ENCODE results near the gene EEF1G.
"Not testable (repeated sequence)": the region's sequence is repeated elsewhere in the genome, so short reads cannot be mapped to it uniquely, and the experiment has no call there.

EEF1G gene

DNA sequence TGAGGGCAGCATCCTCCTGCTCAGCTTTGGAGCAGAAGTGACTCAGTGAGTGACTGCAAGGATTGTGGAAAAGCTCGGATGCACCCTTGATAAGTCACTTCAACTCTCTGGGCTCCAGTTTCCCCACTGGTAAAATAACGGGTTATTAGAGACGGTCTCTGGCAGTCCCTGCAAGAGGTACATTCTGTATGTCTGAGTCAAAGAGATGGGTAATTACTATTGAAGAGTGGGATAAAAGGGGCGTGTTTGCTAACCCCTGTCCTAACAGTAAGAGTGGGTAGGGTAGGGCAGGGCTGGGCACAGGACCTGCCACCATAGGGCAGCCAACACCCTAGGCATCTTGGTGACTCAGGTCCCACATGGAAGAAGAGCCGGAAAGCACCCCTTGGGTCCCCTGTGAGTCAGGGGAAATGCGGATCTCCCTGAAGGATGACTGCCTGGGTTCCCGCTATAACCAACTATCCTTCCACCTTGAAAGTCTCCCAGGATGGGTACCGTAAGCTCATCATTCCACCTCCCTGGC is 19.8 kb downstream of the EEF1G start:
- peak overlapping the region; percentile 96 to 97 for H3K27ac ChIP-seq (ENCODE audit: insufficient read depth in 1 of 2, low read depth in 1 of 2, low read length in 2 of 2, poor library complexity in 1 of 2, severe bottlenecking in 2 of 2)
- H3K4me3 ChIP-seq (ENCODE audit: control insufficient read depth in 1 of 7, extremely low read depth in 1 of 7, insufficient read depth in 4 of 7, low read depth in 2 of 7, low read length in 6 of 7): peak overlapping the region in 2 of 7 experiments; percentile 66 to 69
- DNase-seq: peak in 2 of 3 donors; percentile 19 to 30
- CTCF ChIA-PET: interaction anchor here (1.1 to 19.4 kb wide), 6 partner anchors 12 to 159 kb away, joined by 3 to 283 read pairs (median 4); partner anchors contain the start of gene AHNAK
- WGBS (ENCODE audit: insufficient coverage): 97% methylated on average over 4 of the region's 8 CpGs
- POLR2A ChIA-PET: interaction anchor here (2.3 kb wide), 1 partner anchor 9 kb away, joined by 10 read pairs; no protein-coding TSS in a partner anchor
- no peaks in the 10 kb centered on the region for H3K9me3 ChIP-seq (ENCODE audit: control extremely low read depth in 1 of 5, control insufficient read depth in 4 of 5, insufficient read depth in 2 of 5, low read depth in 1 of 5, low read length in 4 of 5)
- peaks cover 19 to 93% (median 82%) of the 10 kb centered on the region in 4 experiments for H3K4me1 ChIP-seq (ENCODE audit: control extremely low read depth in 1 of 4, control insufficient read depth in 4 of 4, insufficient read depth in 4 of 4, low read length in 3 of 4)
- peaks cover 0 to under 1% (median 0%) of the 10 kb centered on the region in 5 experiments for H3K27me3 ChIP-seq (replicated peaks in 2 of 5; ENCODE audit: control insufficient read depth in 4 of 5, insufficient read depth in 5 of 5, low read length in 4 of 5)
- peaks cover 0 to 7% (median 3%) of the 10 kb centered on the region in 4 experiments for H3K36me3 ChIP-seq (ENCODE audit: control insufficient read depth in 4 of 4, insufficient read depth in 4 of 4, low read length in 3 of 4)

DNA sequence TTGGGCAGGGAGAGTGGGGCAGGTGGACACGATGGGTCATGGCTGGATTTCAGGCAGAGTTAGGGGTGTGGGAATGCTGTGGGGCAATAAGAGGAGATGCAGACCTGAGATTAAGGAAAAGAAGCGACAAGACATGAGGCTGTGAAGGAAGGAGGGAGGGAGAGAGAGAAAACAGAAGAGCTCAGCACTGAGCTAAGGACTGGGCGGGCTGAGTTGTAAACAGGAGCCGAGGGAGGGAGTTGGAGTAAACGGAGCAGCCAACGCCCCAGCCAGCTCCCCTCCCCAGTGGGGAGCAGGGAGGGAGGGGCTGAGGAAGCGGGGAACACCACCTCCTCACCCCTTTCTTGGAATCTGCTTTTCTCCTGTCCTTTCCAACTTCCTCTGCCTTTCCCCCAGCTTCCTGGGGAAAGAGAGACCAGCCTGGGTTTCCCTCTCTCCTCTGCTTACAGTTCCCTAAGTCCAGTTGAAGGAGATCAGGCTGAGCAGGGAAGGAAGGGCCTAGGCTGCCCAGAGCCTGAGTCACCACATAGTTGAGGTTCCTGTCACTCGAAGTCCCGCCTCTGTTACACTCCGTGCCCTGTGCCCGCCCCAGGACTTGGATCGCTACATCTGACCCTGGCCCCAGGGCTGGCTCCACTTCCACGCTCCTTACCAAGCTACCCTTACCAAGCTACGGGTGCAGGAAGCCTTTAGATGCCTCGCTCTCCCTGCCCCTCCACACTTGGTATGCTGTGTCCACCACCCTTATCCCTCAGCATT is 20.4 kb downstream of the EEF1G start:
- Histone ChIP-seq H3K36me3 (ENCODE audit: control insufficient read depth in 4 of 4, insufficient read depth in 4 of 4, low read length in 3 of 4) (peaks cover 0 to 1% (median under 1%) of the 10 kb centered on the region in 4 experiments), H3K27ac (ENCODE audit: insufficient read depth in 1 of 2, low read depth in 1 of 2, low read length in 2 of 2, poor library complexity in 1 of 2, severe bottlenecking in 2 of 2) (peak overlapping the region; percentile 96 to 97), H3K9me3 (ENCODE audit: control extremely low read depth in 1 of 5, control insufficient read depth in 4 of 5, insufficient read depth in 2 of 5, low read depth in 1 of 5, low read length in 4 of 5) (no peaks in the 10 kb centered on the region), H3K27me3 (replicated peaks in 2 of 5; ENCODE audit: control insufficient read depth in 4 of 5, insufficient read depth in 5 of 5, low read length in 4 of 5) (peaks cover 0 to 3% (median 0%) of the 10 kb centered on the region in 5 experiments), H3K4me3 (ENCODE audit: control insufficient read depth in 1 of 7, extremely low read depth in 1 of 7, insufficient read depth in 4 of 7, low read depth in 2 of 7, low read length in 6 of 7) (peak overlapping the region in 5 of 7 experiments; percentile 11 to 69 (median 44)), H3K4me1 (ENCODE audit: control extremely low read depth in 1 of 4, control insufficient read depth in 4 of 4, insufficient read depth in 4 of 4, low read length in 3 of 4) (peaks cover 19 to 90% (median 76%) of the 10 kb centered on the region in 4 experiments)
- CTCF ChIA-PET: interaction anchor here (0.7 to 19.4 kb wide), 10 partner anchors 10 to 189 kb away, joined by 3 to 283 read pairs (median 4); partner anchors contain the start of genes AHNAK and EEF1G
- 0% methylated on average over 8 of the region's 15 CpGs for WGBS (ENCODE audit: insufficient coverage)
- peak; percentile 72 to 87 (median 86) for DNase-seq
- POLR2A ChIA-PET: interaction anchor here (1.0 kb wide), 1 partner anchor 288 kb away, joined by 3 read pairs; no protein-coding TSS in a partner anchor

DNA sequence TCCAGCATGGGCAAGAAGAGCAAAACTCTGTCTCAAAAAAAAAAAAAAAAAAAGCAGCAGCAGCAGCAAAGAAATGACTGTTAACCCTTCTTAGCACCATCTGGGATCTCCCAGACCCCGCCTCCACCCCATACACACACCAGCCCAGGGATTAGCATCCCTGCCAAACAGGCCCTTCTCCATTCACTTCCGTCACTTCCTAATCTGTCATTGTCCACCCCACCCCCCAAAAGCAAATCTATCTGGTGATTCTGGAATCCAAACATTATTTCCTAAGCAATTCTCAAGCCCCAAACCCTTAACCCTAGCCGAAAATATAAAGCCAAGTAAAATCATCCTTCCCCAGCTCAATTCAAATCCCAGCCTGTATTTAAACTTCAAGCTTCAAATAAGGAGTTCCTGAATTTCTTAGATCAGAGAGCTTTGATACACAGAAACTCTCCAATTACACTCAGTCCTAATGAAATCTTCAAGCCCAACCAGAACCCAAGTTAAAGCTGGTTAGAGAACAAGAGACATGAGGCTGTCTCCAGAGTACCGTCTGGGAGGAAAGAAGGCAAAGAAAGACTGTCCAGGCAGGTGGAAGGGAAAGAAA is 21.1 kb downstream of the EEF1G start:
- ChIA-PET CTCF (interaction anchor here (0.7 to 19.4 kb wide), 10 partner anchors 11 to 189 kb away, joined by 3 to 283 read pairs (median 4); partner anchors contain the start of genes AHNAK and EEF1G), POLR2A (interaction anchor here (0.6 to 1.6 kb wide), 4 partner anchors 9 to 289 kb away, joined by 3 to 5 read pairs (median 3); partner anchors contain the start of gene TTC9C)
- Histone ChIP-seq H3K36me3 (ENCODE audit: control insufficient read depth in 4 of 4, insufficient read depth in 4 of 4, low read length in 3 of 4) (no peaks in the 10 kb centered on the region), H3K27me3 (replicated peaks in 2 of 5; ENCODE audit: control insufficient read depth in 4 of 5, insufficient read depth in 5 of 5, low read length in 4 of 5) (peaks cover 0 to 3% (median 0%) of the 10 kb centered on the region in 5 experiments), H3K4me3 (ENCODE audit: control insufficient read depth in 1 of 7, extremely low read depth in 1 of 7, insufficient read depth in 4 of 7, low read depth in 2 of 7, low read length in 6 of 7) (peak overlapping the region in 5 of 7 experiments; percentile 11 to 69 (median 44)), H3K4me1 (ENCODE audit: control extremely low read depth in 1 of 4, control insufficient read depth in 4 of 4, insufficient read depth in 4 of 4, low read length in 3 of 4) (peaks cover 18 to 90% (median 74%) of the 10 kb centered on the region in 4 experiments), H3K27ac (ENCODE audit: insufficient read depth in 1 of 2, low read depth in 1 of 2, low read length in 2 of 2, poor library complexity in 1 of 2, severe bottlenecking in 2 of 2) (peak overlapping the region; percentile 96 to 97), H3K9me3 (ENCODE audit: control extremely low read depth in 1 of 5, control insufficient read depth in 4 of 5, insufficient read depth in 2 of 5, low read depth in 1 of 5, low read length in 4 of 5) (no peaks in the 10 kb centered on the region)
- DNase-seq: no peak
- 26% methylated on average over 2 of the region's 4 CpGs for WGBS (ENCODE audit: insufficient coverage)

DNA sequence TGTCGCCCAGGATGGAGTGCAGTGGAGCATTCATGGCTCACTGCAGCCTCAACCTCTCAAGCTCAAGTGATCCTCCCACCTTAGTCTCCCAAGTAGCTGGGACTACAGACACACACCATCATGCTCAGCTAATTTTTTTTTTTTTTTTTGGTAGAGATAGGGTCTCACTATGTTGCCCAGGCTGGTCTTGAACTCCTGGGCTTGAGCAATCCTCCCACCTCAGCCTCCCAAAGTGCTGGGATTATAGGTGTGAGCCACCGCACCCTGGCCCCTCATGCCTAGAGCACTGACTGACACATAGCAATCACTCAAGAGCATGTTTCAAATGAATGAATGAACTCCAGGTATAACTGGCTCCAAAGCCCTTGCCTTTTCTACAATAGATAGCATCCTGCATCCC is 23.2 kb downstream of the EEF1G start:
- H3K4me3 ChIP-seq (ENCODE audit: control insufficient read depth in 1 of 7, extremely low read depth in 1 of 7, insufficient read depth in 4 of 7, low read depth in 2 of 7, low read length in 6 of 7); POLR2A ChIA-PET; H3K36me3 ChIP-seq (ENCODE audit: control insufficient read depth in 4 of 4, insufficient read depth in 4 of 4, low read length in 3 of 4); H3K27ac ChIP-seq (ENCODE audit: insufficient read depth in 1 of 2, low read depth in 1 of 2, low read length in 2 of 2, poor library complexity in 1 of 2, severe bottlenecking in 2 of 2); H3K27me3 ChIP-seq (replicated peaks in 2 of 5; ENCODE audit: control insufficient read depth in 4 of 5, insufficient read depth in 5 of 5, low read length in 4 of 5); H3K9me3 ChIP-seq (ENCODE audit: control extremely low read depth in 1 of 5, control insufficient read depth in 4 of 5, insufficient read depth in 2 of 5, low read depth in 1 of 5, low read length in 4 of 5); DNase-seq: not testable (repeated sequence)
- 100% methylated on average over 1 of the region's 2 CpGs for WGBS (ENCODE audit: insufficient coverage)
- H3K4me1 ChIP-seq (ENCODE audit: control extremely low read depth in 1 of 4, control insufficient read depth in 4 of 4, insufficient read depth in 4 of 4, low read length in 3 of 4): peaks cover 11 to 77% (median 69%) of the 10 kb centered on the region in 4 experiments
- CTCF ChIA-PET: interaction anchor here (0.9 to 19.4 kb wide), 5 partner anchors 9 to 157 kb away, joined by 3 to 283 read pairs (median 6); partner anchors contain the start of gene AHNAK

DNA sequence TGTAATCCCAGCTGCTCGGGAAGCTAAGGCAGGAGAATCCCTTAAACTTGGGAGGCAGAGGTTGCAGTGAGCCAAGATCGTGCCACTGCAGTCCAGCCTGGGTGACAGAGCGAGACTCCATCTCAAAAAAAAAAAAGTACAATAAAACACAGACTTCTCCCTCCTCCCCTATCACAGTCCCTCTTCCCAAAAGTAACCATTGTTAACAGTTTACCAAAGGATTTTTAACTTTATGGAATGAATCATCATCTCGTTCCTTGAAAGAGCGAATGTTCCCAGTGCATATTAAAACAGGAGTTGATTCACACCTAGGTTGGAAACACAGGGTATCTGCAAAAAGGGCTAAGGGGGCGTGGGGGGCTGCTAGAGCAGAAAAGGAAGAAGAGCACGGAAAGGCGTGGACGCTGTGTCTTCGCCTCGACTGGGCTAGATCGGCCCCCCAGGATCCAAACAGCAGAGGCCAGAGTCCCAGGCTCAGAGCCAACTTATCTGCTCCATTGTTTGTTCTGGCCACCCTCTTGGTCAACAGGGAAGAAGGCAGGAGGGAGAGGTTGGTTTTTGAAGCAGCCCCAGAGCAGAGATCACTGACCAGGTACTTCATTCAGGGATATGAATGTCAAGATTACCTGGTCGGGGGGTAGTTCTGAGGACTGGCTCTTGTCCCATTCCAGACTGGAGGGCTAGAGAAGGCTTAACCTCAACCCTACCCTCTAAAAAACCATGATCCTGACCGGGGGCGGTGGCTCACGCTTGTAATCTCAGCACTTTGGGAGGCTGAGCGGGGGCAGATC is 25.0 kb downstream of the EEF1G start:
- H3K4me3 ChIP-seq (ENCODE audit: control insufficient read depth in 1 of 7, extremely low read depth in 1 of 7, insufficient read depth in 4 of 7, low read depth in 2 of 7, low read length in 6 of 7): no peak overlapping the region
- no peak overlapping the region for H3K27ac ChIP-seq (ENCODE audit: insufficient read depth in 1 of 2, low read depth in 1 of 2, low read length in 2 of 2, poor library complexity in 1 of 2, severe bottlenecking in 2 of 2)
- H3K9me3 ChIP-seq (ENCODE audit: control extremely low read depth in 1 of 5, control insufficient read depth in 4 of 5, insufficient read depth in 2 of 5, low read depth in 1 of 5, low read length in 4 of 5): no peaks in the 10 kb centered on the region
- POLR2A ChIA-PET: interaction anchor here (1.4 kb wide), 1 partner anchor 14 kb away, joined by 6 read pairs; no protein-coding TSS in a partner anchor
- CTCF ChIA-PET: interaction anchor here (0.8 to 19.4 kb wide), 4 partner anchors 7 to 127 kb away, joined by 3 to 283 read pairs (median 145); partner anchors contain the start of gene AHNAK
- peaks cover 0 to 5% (median 0%) of the 10 kb centered on the region in 5 experiments for H3K27me3 ChIP-seq (replicated peaks in 2 of 5; ENCODE audit: control insufficient read depth in 4 of 5, insufficient read depth in 5 of 5, low read length in 4 of 5)
- peaks cover 7 to 77% (median 67%) of the 10 kb centered on the region in 4 experiments for H3K4me1 ChIP-seq (ENCODE audit: control extremely low read depth in 1 of 4, control insufficient read depth in 4 of 4, insufficient read depth in 4 of 4, low read length in 3 of 4)
- DNase-seq: no peak
- H3K36me3 ChIP-seq (ENCODE audit: control insufficient read depth in 4 of 4, insufficient read depth in 4 of 4, low read length in 3 of 4): peaks cover 0 to 2% (median 0%) of the 10 kb centered on the region in 4 experiments
- 98% methylated on average over 17 of the region's 17 CpGs for WGBS (ENCODE audit: insufficient coverage)

DNA sequence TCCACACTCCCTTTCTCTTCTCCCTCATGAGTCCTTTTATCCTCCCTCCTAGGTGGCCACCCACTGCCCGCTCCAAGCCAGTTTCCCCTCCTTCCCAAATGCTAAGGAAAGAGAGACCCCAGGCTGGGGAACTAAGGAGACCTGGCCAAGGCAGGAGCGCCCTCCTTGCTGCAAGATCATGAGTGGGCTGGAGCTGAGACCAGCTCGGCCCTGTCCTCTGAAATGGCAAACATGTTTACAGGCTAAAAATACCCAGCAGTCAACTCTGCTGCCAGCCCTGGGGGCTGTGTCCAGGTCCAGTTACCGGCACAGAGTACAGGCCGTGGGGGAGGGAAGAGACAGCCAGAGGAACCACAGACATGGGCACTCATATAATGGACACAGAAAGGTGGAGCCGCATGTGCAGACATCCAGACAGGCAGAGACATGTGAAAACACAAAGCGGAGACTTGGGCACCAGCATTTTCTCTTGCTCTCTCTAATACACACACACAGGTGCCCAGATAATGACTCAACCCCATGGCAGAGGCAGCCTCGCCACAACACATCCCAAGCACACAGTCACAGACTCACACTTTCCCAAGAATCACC is 25.9 kb downstream of the EEF1G start:
- Histone ChIP-seq H3K27me3 (replicated peaks in 2 of 5; ENCODE audit: control insufficient read depth in 4 of 5, insufficient read depth in 5 of 5, low read length in 4 of 5) (peaks cover 0 to 5% (median 0%) of the 10 kb centered on the region in 5 experiments), H3K4me1 (ENCODE audit: control extremely low read depth in 1 of 4, control insufficient read depth in 4 of 4, insufficient read depth in 4 of 4, low read length in 3 of 4) (peaks cover 4 to 77% (median 67%) of the 10 kb centered on the region in 4 experiments), H3K27ac (ENCODE audit: insufficient read depth in 1 of 2, low read depth in 1 of 2, low read length in 2 of 2, poor library complexity in 1 of 2, severe bottlenecking in 2 of 2) (no peak overlapping the region), H3K36me3 (ENCODE audit: control insufficient read depth in 4 of 4, insufficient read depth in 4 of 4, low read length in 3 of 4) (peaks cover 0 to 7% (median 0%) of the 10 kb centered on the region in 4 experiments), H3K4me3 (ENCODE audit: control insufficient read depth in 1 of 7, extremely low read depth in 1 of 7, insufficient read depth in 4 of 7, low read depth in 2 of 7, low read length in 6 of 7) (peak overlapping the region in 5 of 7 experiments; percentile 17 to 97 (median 71)), H3K9me3 (ENCODE audit: control extremely low read depth in 1 of 5, control insufficient read depth in 4 of 5, insufficient read depth in 2 of 5, low read depth in 1 of 5, low read length in 4 of 5) (no peaks in the 10 kb centered on the region)
- POLR2A ChIA-PET: interaction anchor here (1.0 to 1.4 kb wide), 2 partner anchors 10 to 15 kb away, joined by 5 to 6 read pairs; no protein-coding TSS in a partner anchor
- DNase-seq: no peak
- 93% methylated on average over 6 of the region's 8 CpGs for WGBS (ENCODE audit: insufficient coverage)
- CTCF ChIA-PET: interaction anchor here (2.0 to 13.6 kb wide), 2 partner anchors 11 to 123 kb away, joined by 7 to 283 read pairs; no protein-coding TSS in a partner anchor
